A673 (cell line): ENCODE results near the gene ZSCAN4. TPM values are rescaled to one million over a fixed set of nuclear protein-coding genes. Genes with fewer than 3 reads are reported as not detected.

ENCODE experiments used
- Bru-seq: library from RNA; stranded (reverse); fragments of 400-500 nt; gene quantifications from one replicate; lab custom pipeline; 2021; lab: Mats Ljungman, UMichigan
- BruChase-seq, 2 experiments: library from RNA; stranded (reverse); fragments of 400-500 nt; gene quantifications; one replicate each; lab custom pipeline; 2021; lab: Mats Ljungman, UMichigan
- BruUV-seq: library from RNA; stranded (reverse); fragments of 400-500 nt; replicated peaks from 2 replicates; lab custom pipeline; 2021; lab: Mats Ljungman, UMichigan
- CTCF ChIA-PET: fragments of 300-600 bp; sonication (Branson Sonifier 250); formaldehyde crosslinking; loops from one replicate; lab custom pipeline; 2022; ENCODE audit warnings: antibody characterized with exemption; lab: Charles Lee
- POLR2A ChIA-PET: fragments of 300-600 bp; sonication (Branson Sonifier 250); formaldehyde crosslinking; loops from one replicate; lab custom pipeline; 2022; ENCODE audit warnings: antibody characterized with exemption; ENCODE audit not compliant: low non-redundant PET; lab: Charles Lee
- DNase-seq: peaks from one replicate; pipeline ENCODE4 v3.0.0-alpha.2; 2015; ENCODE audit warnings: low spot score
- H3K27ac ChIP-seq: fragments of 200-600 bp; sonication (generic); 2 replicates; pipeline ENCODE4 v1.5.1; 2016; ENCODE audit warnings: mixed run types, low read depth, mild to moderate bottlenecking, mixed read lengths, antibody characterized with exemption, low read length; ENCODE audit not compliant: poor library complexity, severe bottlenecking
- H3K27me3 ChIP-seq: fragments of 200-600 bp; sonication (generic); replicated peaks from 2 replicates; pipeline ENCODE4 v1.6.1; 2017; ENCODE audit warnings: mixed run types, low read depth, mild to moderate bottlenecking, mixed read lengths, antibody characterized with exemption, low read length; ENCODE audit not compliant: insufficient read depth, poor library complexity
- H3K36me3 ChIP-seq: fragments of 200-600 bp; sonication (generic); 2 replicates; pipeline ENCODE4 v1.6.1; 2016; ENCODE audit warnings: mixed run types, mild to moderate bottlenecking, mixed read lengths, antibody characterized with exemption, low read length; ENCODE audit not compliant: insufficient read depth, poor library complexity, severe bottlenecking
- H3K4me1 ChIP-seq: fragments of 200-600 bp; sonication (generic); 2 replicates; pipeline ENCODE4 v1.6.1; 2017; ENCODE audit warnings: mixed run types, mild to moderate bottlenecking, mixed read lengths, antibody characterized with exemption, low read length; ENCODE audit not compliant: insufficient read depth, poor library complexity, severe bottlenecking
- H3K4me3 ChIP-seq: fragments of 200-600 bp; sonication (generic); 2 replicates; pipeline ENCODE4 v1.5.1; 2016; ENCODE audit warnings: low read depth, mixed run types, mild to moderate bottlenecking, mixed read lengths, low read length; ENCODE audit not compliant: poor library complexity, severe bottlenecking
- H3K9me3 ChIP-seq: fragments of 200-600 bp; sonication (generic); 2 replicates; pipeline ENCODE4 v1.6.1; 2016; ENCODE audit warnings: mixed run types, low read depth, mild to moderate bottlenecking, mixed read lengths, antibody characterized with exemption, low read length; ENCODE audit not compliant: poor library complexity, severe bottlenecking
- CTCF ChIP-seq: fragments of 300-800, 200-600 bp; sonication (generic); conservative IDR thresholded peaks from 2 replicates; pipeline ENCODE4 v1.5.1; 2017; ENCODE audit warnings: low read depth, mild to moderate bottlenecking, antibody characterized with exemption, low read length, moderate library complexity, mixed read lengths
- EZH2 ChIP-seq: fragments of 200-600 bp; sonication (generic); IDR thresholded peaks from 2 replicates; pipeline ENCODE4 v1.6.1; 2017; ENCODE audit warnings: borderline replicate concordance, low read depth, mild to moderate bottlenecking, mixed read lengths, antibody characterized with exemption, low read length; ENCODE audit not compliant: poor library complexity, severe bottlenecking
- intact Hi-C: fragments of 100-400 bp; cut with micrococcal nuclease; formaldehyde crosslinking; loops from one replicate; pipeline ENCODE4 v1.10.0; 2022; ENCODE audit not compliant: unreplicated experiment
- long read RNA-seq: library from polyadenylated mRNA; stranded (forward); transcript quantifications from one replicate; pipeline ENCODE4 v2.0.0, GENCODE V29; 2022
- total RNA-seq: library from RNA; stranded (reverse); gene quantifications from 2 replicates; pipeline ENCODE4 v1.2.3, GENCODE V29; 2021

Gene ZSCAN4
- not detected in 2 replicates for total RNA-seq
- Bru-seq, nascent RNA = not detected
- not detected for BruChase-seq, experiment 1, labeled RNA remaining after a 2-hour chase
- BruChase-seq, experiment 2, labeled RNA remaining after a 6-hour chase = not detected
- long read RNA-seq = 0 reads

DNA sequence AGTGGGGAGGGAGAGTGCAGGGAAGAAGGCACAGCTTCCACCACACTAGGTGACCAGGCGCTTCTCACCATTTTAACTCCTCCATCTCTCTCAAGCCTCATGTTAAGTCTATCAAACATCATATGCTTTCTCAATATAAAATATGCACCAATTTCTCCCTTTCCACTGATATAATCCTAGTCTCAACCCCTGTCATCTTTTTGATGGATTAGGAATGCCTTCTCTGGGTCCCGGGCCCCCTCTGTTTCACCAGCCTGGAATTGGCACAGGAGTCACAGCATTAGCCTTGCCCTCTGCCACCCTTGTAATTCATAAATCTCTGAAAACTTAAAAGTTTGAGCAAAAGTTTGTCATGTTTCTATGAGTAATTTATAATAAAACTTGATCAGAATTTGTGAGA, at the start of gene ZSCAN4:
ZSCAN4 (plus strand) TSS at position 301 of the 400 bp plus-strand sequence. CDS start 7,211 bp downstream, outside the sequence.
- Histone ChIP-seq H3K4me3 (no peak within 1 kb of the TSS), H3K4me1 (no peaks in the 10 kb centered on the region), H3K27ac (no peak within 1 kb of the TSS), H3K27me3 (peaks cover 22% of the 10 kb centered on the region), H3K36me3 (no peaks in the 10 kb centered on the region), H3K9me3 (no peaks in the 10 kb centered on the region)
- ChIA-PET POLR2A (no interaction called here), CTCF (no interaction called here)
- no TSS peak for BruUV-seq
- intact Hi-C loops = no loop called here
- TF ChIP-seq EZH2 (no peak), CTCF (no peak)
- no peak for DNase-seq

DNA sequence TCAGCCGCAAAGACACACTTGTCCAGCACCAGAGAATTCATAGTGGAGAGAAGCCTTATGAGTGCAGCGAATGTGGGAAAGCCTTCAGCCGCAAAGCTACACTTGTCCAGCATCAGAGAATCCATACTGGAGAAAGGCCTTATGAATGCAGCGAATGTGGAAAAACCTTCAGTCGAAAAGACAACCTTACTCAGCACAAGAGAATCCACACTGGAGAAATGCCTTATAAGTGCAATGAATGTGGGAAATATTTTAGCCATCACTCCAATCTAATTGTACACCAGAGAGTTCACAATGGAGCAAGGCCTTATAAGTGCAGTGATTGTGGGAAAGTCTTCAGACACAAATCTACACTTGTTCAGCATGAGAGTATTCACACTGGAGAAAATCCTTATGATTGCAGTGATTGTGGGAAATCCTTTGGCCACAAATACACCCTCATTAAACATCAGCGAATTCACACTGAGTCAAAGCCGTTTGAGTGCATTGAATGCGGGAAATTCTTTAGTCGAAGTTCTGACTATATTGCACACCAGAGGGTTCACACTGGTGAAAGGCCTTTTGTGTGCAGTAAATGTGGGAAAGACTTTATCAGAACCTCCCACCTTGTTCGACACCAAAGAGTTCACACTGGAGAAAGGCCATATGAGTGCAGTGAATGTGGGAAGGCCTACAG, 47.9 kb upstream of the ZSCAN4 start:
- ChIA-PET CTCF (no interaction called here), POLR2A (no interaction called here)
- no peak for DNase-seq
- Histone ChIP-seq H3K36me3 (peaks cover 88% of the 10 kb centered on the region), H3K27me3 (no peaks in the 10 kb centered on the region), H3K4me3 (no peak overlapping the region), H3K27ac (no peak overlapping the region), H3K4me1 (no peaks in the 10 kb centered on the region), H3K9me3 (peaks cover 100% of the 10 kb centered on the region)
- no TSS peak for BruUV-seq
- TF ChIP-seq CTCF = no peak
- no peak for TF ChIP-seq EZH2
- intact Hi-C loops = no loop called here

DNA sequence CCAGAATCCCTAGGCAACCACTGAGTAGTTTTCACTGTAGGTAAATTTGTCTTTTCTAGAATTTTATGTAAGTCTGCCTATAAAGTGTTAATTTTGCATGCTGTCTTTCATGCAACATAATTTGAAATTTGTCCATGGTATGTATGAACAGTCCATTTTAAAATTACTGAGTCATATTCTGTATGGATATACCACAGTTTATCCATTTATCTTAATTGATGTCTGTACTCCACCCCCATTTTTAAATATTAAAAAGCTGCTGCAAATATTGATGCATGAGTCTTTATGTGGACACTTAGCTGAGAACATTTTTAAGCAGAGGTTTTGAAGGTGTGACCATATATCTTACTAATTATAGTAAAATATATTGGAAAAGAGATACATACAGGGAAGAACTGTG, 45.6 kb upstream of the ZSCAN4 start:
- ChIA-PET CTCF (no interaction called here), POLR2A (no interaction called here)
- TF ChIP-seq CTCF = no peak
- no peak for TF ChIP-seq EZH2
- BruUV-seq = no TSS peak
- H3K9me3 ChIP-seq = peaks cover 86% of the 10 kb centered on the region
- no peak overlapping the region for H3K27ac ChIP-seq
- H3K27me3 ChIP-seq = no peaks in the 10 kb centered on the region
- H3K4me3 ChIP-seq = no peak overlapping the region
- no peak for DNase-seq
- H3K36me3 ChIP-seq = peaks cover 66% of the 10 kb centered on the region
- no peaks in the 10 kb centered on the region for H3K4me1 ChIP-seq
- intact Hi-C loops = no loop called here
